Endodermal cell (in vitro differentiated cells): ENCODE data around the gene VPS35L. TPM values are rescaled to one million over a fixed set of nuclear protein-coding genes. Genes with fewer than 3 reads are reported as not detected.
"Not testable (repeated sequence)": the region's sequence is repeated elsewhere in the genome, so short reads cannot be mapped to it uniquely, and the experiment has no call there.

Experiments used
- DNase-seq: peaks from one replicate; pipeline ENCODE4 v3.0.0-alpha.2; 2017
- H3K27ac ChIP-seq: 2 replicates; pipeline ENCODE4 v1.5.1; 2013; ENCODE audit warnings: mild to moderate bottlenecking, low read depth, low read length, moderate library complexity
- H3K27me3 ChIP-seq: 2 replicates; pipeline ENCODE4 v1.6.1; 2013; ENCODE audit warnings: mild to moderate bottlenecking, low read length, moderate library complexity; ENCODE audit not compliant: insufficient read depth, control insufficient read depth, poor library complexity, severe bottlenecking
- H3K36me3 ChIP-seq: 2 replicates; pipeline ENCODE4 v1.7.0; 2013; ENCODE audit warnings: mild to moderate bottlenecking, low read length, moderate library complexity; ENCODE audit not compliant: control insufficient read depth, insufficient read depth
- H3K4me1 ChIP-seq: one replicate; pipeline ENCODE4 v1.7.0; 2013; ENCODE audit warnings: low read length; ENCODE audit not compliant: control insufficient read depth, insufficient read depth
- H3K4me3 ChIP-seq: 2 replicates; pipeline ENCODE4 v1.5.1; 2013; ENCODE audit warnings: mild to moderate bottlenecking, low read length, moderate library complexity
- H3K9ac ChIP-seq: 2 replicates; pipeline ENCODE4 v1.6.1; 2013; ENCODE audit warnings: mild to moderate bottlenecking, low read length, moderate library complexity; ENCODE audit not compliant: poor library complexity, severe bottlenecking; ENCODE audit errors: extremely low read depth
- H3K9me3 ChIP-seq: 2 replicates; pipeline ENCODE4 v1.6.1; 2013; ENCODE audit warnings: mild to moderate bottlenecking, low read length, moderate library complexity; ENCODE audit not compliant: control insufficient read depth
- H3K27ac Mint-ChIP-seq: 2 replicates; pipeline ENCODE4 v1.8.0; 2020; ENCODE audit warnings: mixed read lengths
- H3K27me3 Mint-ChIP-seq: 2 replicates; pipeline ENCODE4 v1.8.0; 2021; ENCODE audit warnings: mild to moderate bottlenecking, mixed read lengths; ENCODE audit not compliant: insufficient read depth
- H3K36me3 Mint-ChIP-seq: 2 replicates; pipeline ENCODE4 v1.8.0; 2020; ENCODE audit warnings: low read depth, mixed read lengths
- H3K4me1 Mint-ChIP-seq: 2 replicates; pipeline ENCODE4 v1.8.0; 2020; ENCODE audit warnings: mixed read lengths
- H3K4me3 Mint-ChIP-seq: 2 replicates; pipeline ENCODE4 v1.8.0; 2020; ENCODE audit warnings: mild to moderate bottlenecking, moderate library complexity, mixed read lengths
- H3K9me3 Mint-ChIP-seq: 2 replicates; pipeline ENCODE4 v1.8.0; 2020; ENCODE audit warnings: mild to moderate bottlenecking, mixed read lengths
- CTCF ChIP-seq: fragments of 200-600 bp; sonication (generic); conservative IDR thresholded peaks from 2 replicates; pipeline ENCODE4 v1.5.0; 2021; ENCODE audit warnings: antibody characterized with exemption, mild to moderate bottlenecking
- WGBS, 2 experiments: methylation state at CpG; one replicate each; pipeline versions ENCODE4 v1.1.5 to v1.1.7; 2013; ENCODE audit warnings: missing lambda C conversion rate in 2 of 2, mixed read lengths in 1 of 2; ENCODE audit not compliant: insufficient coverage in 1 of 2, insufficient read length in 1 of 2; 5-methylcytosine and 5-hydroxymethylcytosine counted together
- total RNA-seq, 2 donors: library from RNA; stranded (reverse); fragmentation: NEBNext Ultra II Directional in 1 of 2; extraction: Animal tissue kit (Norgen Biotek cat#: 25700) in 1 of 2; gene quantifications; 2 replicates in 1 of 2; 3 replicates in 1 of 2; pipeline ENCODE4 v1.2.1, GENCODE V29; 2021

Gene VPS35L
- total RNA-seq, 2 donors from 2014 or later: 61.5 to 82.0 TPM

- H3K4me3 Mint-ChIP-seq: peak overlapping the region; percentile 96
- TF ChIP-seq CTCF: no peak
- peak overlapping the region; percentile 99 for H3K4me3 ChIP-seq
- H3K4me1 ChIP-seq: peaks cover 4% of the 10 kb centered on the region
- peaks cover 44% of the 10 kb centered on the region for H3K36me3 ChIP-seq
- WGBS, 2 experiments: 100% methylated on average over 1 of the region's 1 CpG; no CpG with 5 or more reads in 1 of the 2 experiments
- peak overlapping the region; percentile 41 for H3K27ac Mint-ChIP-seq
- no peaks in the 10 kb centered on the region for H3K27me3 ChIP-seq
- H3K36me3 Mint-ChIP-seq: peaks cover 32% of the 10 kb centered on the region
- no peak overlapping the region for H3K27ac ChIP-seq
- no peaks in the 10 kb centered on the region for H3K9me3 ChIP-seq
- no peaks in the 10 kb centered on the region for H3K27me3 Mint-ChIP-seq
- peaks cover 38% of the 10 kb centered on the region for H3K4me1 Mint-ChIP-seq
- no peak for DNase-seq
- H3K9me3 Mint-ChIP-seq: no peaks in the 10 kb centered on the region
- H3K9ac ChIP-seq: no peak overlapping the region
Measured at GRCh38 chr16:19716183-19716582, 160.7 kb downstream of the VPS35L start.

- not testable (repeated sequence) for H3K4me1 ChIP-seq, H3K9me3 Mint-ChIP-seq, H3K27ac ChIP-seq, H3K9me3 ChIP-seq, H3K27me3 Mint-ChIP-seq, H3K27me3 ChIP-seq, DNase-seq
- peaks cover 39% of the 10 kb centered on the region for H3K36me3 ChIP-seq
- H3K4me3 ChIP-seq: peak overlapping the region; percentile 99
- Mint-ChIP-seq H3K27ac (peak overlapping the region; percentile 97), H3K4me3 (peak overlapping the region; percentile 96), H3K36me3 (peaks cover 27% of the 10 kb centered on the region), H3K4me1 (peaks cover 35% of the 10 kb centered on the region)
- peak overlapping the region; percentile 96 for H3K9ac ChIP-seq
- 43 to 59% methylated on average over 6 to 11 of the region's 11 CpGs for WGBS, 2 experiments
Measured at GRCh38 chr16:19716728-19717127, 161.2 kb downstream of the VPS35L start.

GRCh38 chr16:19717314-19717713, 161.8 kb downstream of the VPS35L start:
- H3K9me3 ChIP-seq: no peaks in the 10 kb centered on the region
- DNase-seq: no peak
- Mint-ChIP-seq H3K27me3 (no peaks in the 10 kb centered on the region), H3K9me3 (no peaks in the 10 kb centered on the region), H3K4me1 (peaks cover 38% of the 10 kb centered on the region), H3K36me3 (peaks cover 23% of the 10 kb centered on the region), H3K27ac (peak overlapping the region; percentile 97), H3K4me3 (peak overlapping the region; percentile 96)
- no peaks in the 10 kb centered on the region for H3K27me3 ChIP-seq
- peak overlapping the region; percentile 96 for H3K9ac ChIP-seq
- WGBS, 2 experiments: 0 to 1% methylated on average over 10 of the region's 10 CpGs
- peaks cover 34% of the 10 kb centered on the region for H3K36me3 ChIP-seq
- H3K4me1 ChIP-seq: peaks cover 3% of the 10 kb centered on the region
- peak overlapping the region; percentile 91 for H3K27ac ChIP-seq
- peak overlapping the region; percentile 99 for H3K4me3 ChIP-seq
- TF ChIP-seq CTCF: no peak
